Activated naive CD4-positive, alpha-beta T cell treated with anti-CD3 and anti-CD28 coated beads for 36 hours (primary cell): ENCODE data around the gene TAS2R39. TPM values are rescaled to one million over a fixed set of nuclear protein-coding genes. Genes with fewer than 3 reads are reported as not detected.

Experiments used
- CTCF ChIA-PET: fragments of 350-600 bp; sonication (Branson Sonifier 250); formaldehyde crosslinking; loops from one replicate; lab custom pipeline; 2021; ENCODE audit warnings: antibody characterized with exemption; lab: Charles Lee
- DNase-seq: peaks from one replicate; pipeline ENCODE4 v3.0.0-alpha.2; 2020
- H3K27ac Mint-ChIP-seq: one replicate; pipeline ENCODE4 v1.8.0; 2021; ENCODE audit warnings: mild to moderate bottlenecking, mixed read lengths
- H3K27me3 Mint-ChIP-seq: one replicate; pipeline ENCODE4 v1.8.0; 2021; ENCODE audit warnings: low read depth, mixed read lengths
- H3K36me3 Mint-ChIP-seq: one replicate; pipeline ENCODE4 v1.8.0; 2021; ENCODE audit warnings: low read depth, mixed read lengths
- H3K4me1 Mint-ChIP-seq: one replicate; pipeline ENCODE4 v1.8.0; 2021; ENCODE audit warnings: low read depth, mixed read lengths
- H3K4me3 Mint-ChIP-seq: one replicate; pipeline ENCODE4 v1.8.0; 2021; ENCODE audit warnings: mild to moderate bottlenecking, moderate library complexity, mixed read lengths
- H3K9me3 Mint-ChIP-seq: one replicate; pipeline ENCODE4 v1.8.0; 2021; ENCODE audit warnings: mixed read lengths
- intact Hi-C: fragments of 100-400 bp; cut with micrococcal nuclease; formaldehyde crosslinking; loops from one replicate; pipeline ENCODE4 v1.15.1; 2023
- total RNA-seq, 2 experiments: library from RNA; stranded (reverse); gene quantifications; one replicate each; pipeline ENCODE4 v1.2.3, GENCODE V29; 2021

TAS2R39 gene
- total RNA-seq, 2 experiments from 2014 or later: not detected

GRCh38 chr7:143217806-143218205, 34.6 kb downstream of the TAS2R39 start:
- no peak overlapping the region for H3K4me3 Mint-ChIP-seq
- peaks cover 8% of the 10 kb centered on the region for H3K27me3 Mint-ChIP-seq
- CTCF ChIA-PET: interaction anchor here (8.5 kb wide), 1 partner anchor 209 kb away, joined by 329 read pairs; no protein-coding TSS in a partner anchor
- no peaks in the 10 kb centered on the region for H3K36me3 Mint-ChIP-seq
- H3K9me3 Mint-ChIP-seq: no peaks in the 10 kb centered on the region
- intact Hi-C loops: loop anchor here (5.0 to 10.0 kb wide), 5 partner anchors 616 to 1243 kb away; partner anchors contain the start of gene TAS2R38
- no peak overlapping the region for H3K27ac Mint-ChIP-seq
- H3K4me1 Mint-ChIP-seq: no peaks in the 10 kb centered on the region
- no peak for DNase-seq

GRCh38 chr7:143221286-143221685, 38.1 kb downstream of the TAS2R39 start:
- Mint-ChIP-seq H3K36me3 (no peaks in the 10 kb centered on the region), H3K27me3 (peaks cover 8% of the 10 kb centered on the region), H3K4me1 (no peaks in the 10 kb centered on the region), H3K27ac (no peak overlapping the region), H3K4me3 (no peak overlapping the region), H3K9me3 (no peaks in the 10 kb centered on the region)
- DNase-seq: no peak
- intact Hi-C loops: no loop called here
- CTCF ChIA-PET: interaction anchor here (0.7 to 8.5 kb wide), 4 partner anchors 128 to 213 kb away, joined by 3 to 329 read pairs (median 3); no protein-coding TSS in a partner anchor

GRCh38 chr7:143221737-143222136, 38.5 kb downstream of the TAS2R39 start, which contains the start of gene TAS2R40:
Gene TAS2R40, plus strand, starts transcription at chr7:143222037. Its CDS starts 42 bp downstream, at chr7:143222079.
- Mint-ChIP-seq H3K36me3 (no peaks in the 10 kb centered on the region), H3K4me1 (no peaks in the 10 kb centered on the region), H3K9me3 (no peaks in the 10 kb centered on the region), H3K4me3 (no peak within 1 kb of the TSS), H3K27me3 (peaks cover 8% of the 10 kb centered on the region), H3K27ac (no peak within 1 kb of the TSS)
- DNase-seq: no peak
- intact Hi-C loops: no loop called here
- CTCF ChIA-PET: interaction anchor here (0.6 to 8.5 kb wide), 5 partner anchors 17 to 213 kb away, joined by 3 to 329 read pairs (median 3); no protein-coding TSS in a partner anchor

GRCh38 chr7:143222782-143223181, 39.6 kb downstream of the TAS2R39 start:
- Mint-ChIP-seq H3K4me3 (no peak overlapping the region), H3K4me1 (no peaks in the 10 kb centered on the region), H3K27ac (no peak overlapping the region), H3K36me3 (no peaks in the 10 kb centered on the region), H3K9me3 (no peaks in the 10 kb centered on the region), H3K27me3 (peaks cover 8% of the 10 kb centered on the region)
- DNase-seq: no peak
- CTCF ChIA-PET: interaction anchor here (0.6 to 2.4 kb wide), 2 partner anchors 8 to 18 kb away, joined by 3 to 8 read pairs; no protein-coding TSS in a partner anchor
- intact Hi-C loops: no loop called here

- H3K9me3 Mint-ChIP-seq: no peaks in the 10 kb centered on the region
- H3K27me3 Mint-ChIP-seq: peaks cover 8% of the 10 kb centered on the region
- CTCF ChIA-PET: interaction anchor here (0.6 to 2.4 kb wide), 5 partner anchors 9 to 221 kb away, joined by 3 to 8 read pairs (median 5); no protein-coding TSS in a partner anchor
- no peak overlapping the region for H3K4me3 Mint-ChIP-seq
- no peaks in the 10 kb centered on the region for H3K4me1 Mint-ChIP-seq
- intact Hi-C loops: no loop called here
- DNase-seq: no peak
- no peak overlapping the region for H3K27ac Mint-ChIP-seq
- H3K36me3 Mint-ChIP-seq: no peaks in the 10 kb centered on the region
These were observed 40.6 kb downstream of the TAS2R39 start for GRCh38 chr7:143223784-143224183.

GRCh38 chr7:143225047-143225446, 41.8 kb downstream of the TAS2R39 start:
- H3K27me3 Mint-ChIP-seq: peaks cover 8% of the 10 kb centered on the region
- H3K9me3 Mint-ChIP-seq: no peaks in the 10 kb centered on the region
- CTCF ChIA-PET: no interaction called here
- H3K4me3 Mint-ChIP-seq: no peak overlapping the region
- no peaks in the 10 kb centered on the region for H3K4me1 Mint-ChIP-seq
- DNase-seq: no peak
- no peaks in the 10 kb centered on the region for H3K36me3 Mint-ChIP-seq
- no peak overlapping the region for H3K27ac Mint-ChIP-seq
- intact Hi-C loops: no loop called here

- no peak overlapping the region for H3K4me3 Mint-ChIP-seq
- no peaks in the 10 kb centered on the region for H3K4me1 Mint-ChIP-seq
- no peaks in the 10 kb centered on the region for H3K9me3 Mint-ChIP-seq
- DNase-seq: no peak
- no peaks in the 10 kb centered on the region for H3K36me3 Mint-ChIP-seq
- no peak overlapping the region for H3K27ac Mint-ChIP-seq
- CTCF ChIA-PET: interaction anchor here (1.2 kb wide), 1 partner anchor 13 kb away, joined by 3 read pairs; no protein-coding TSS in a partner anchor
- intact Hi-C loops: no loop called here
- H3K27me3 Mint-ChIP-seq: peaks cover under 1% of the 10 kb centered on the region
These were observed 44.6 kb downstream of the TAS2R39 start for GRCh38 chr7:143227806-143228205.

- no peaks in the 10 kb centered on the region for H3K27me3 Mint-ChIP-seq
- intact Hi-C loops: no loop called here
- no peak for DNase-seq
- no peaks in the 10 kb centered on the region for H3K36me3 Mint-ChIP-seq
- H3K4me1 Mint-ChIP-seq: no peaks in the 10 kb centered on the region
- CTCF ChIA-PET: no interaction called here
- no peaks in the 10 kb centered on the region for H3K9me3 Mint-ChIP-seq
- H3K4me3 Mint-ChIP-seq: no peak overlapping the region
- no peak overlapping the region for H3K27ac Mint-ChIP-seq
These were observed 46.0 kb downstream of the TAS2R39 start for GRCh38 chr7:143229054-143229790.

- CTCF ChIA-PET: interaction anchor here (1.6 kb wide), 1 partner anchor 225 kb away, joined by 3 read pairs; no protein-coding TSS in a partner anchor
These were observed 47.6 kb downstream of the TAS2R39 start for GRCh38 chr7:143230602-143231457.

More at GRCh38 chr7:143230602-143231457, 47.6 kb downstream of the TAS2R39 start:
- Mint-ChIP-seq H3K4me1 (no peaks in the 10 kb centered on the region), H3K27me3 (peaks cover 2% of the 10 kb centered on the region), H3K36me3 (no peaks in the 10 kb centered on the region), H3K4me3 (no peak overlapping the region), H3K9me3 (peaks cover 3% of the 10 kb centered on the region), H3K27ac (no peak overlapping the region)
- DNase-seq: no peak
- intact Hi-C loops: no loop called here

Other genes starting within 250 kb of the TAS2R39 start
- not detected for gene TRPV5, start 249.7 kb upstream of the TAS2R39 start, total RNA-seq
- not detected for gene LLCFC1, start 243.9 kb upstream of the TAS2R39 start, total RNA-seq
- gene KEL, start 221.1 kb upstream of the TAS2R39 start, total RNA-seq: under 1 TPM; 0.52 to 0.83 TPM
- not detected for gene OR9A2, start 156.3 kb upstream of the TAS2R39 start, total RNA-seq
- not detected for gene OR6V1, start 131.1 kb upstream of the TAS2R39 start, total RNA-seq
- not detected for gene PIP, start 51.3 kb upstream of the TAS2R39 start, total RNA-seq
- gene TAS2R40, start 38.6 kb downstream of the TAS2R39 start, total RNA-seq: not detected
- gene GSTK1, start 80.0 kb downstream of the TAS2R39 start, total RNA-seq: 100 to 1,000 TPM; 186 to 187 TPM
- gene TMEM139, start 101.5 kb downstream of the TAS2R39 start, total RNA-seq: under 1 TPM; 0.64 to 0.74 TPM
- gene CASP2, start 104.9 kb downstream of the TAS2R39 start, total RNA-seq: 100 to 1,000 TPM; 116 to 124 TPM
- not detected for gene CLCN1, start 132.7 kb downstream of the TAS2R39 start, total RNA-seq
- gene FAM131B, start 179.3 kb downstream of the TAS2R39 start, total RNA-seq: 1 to 10 TPM; 1.5 to 1.7 TPM
- gene ZYX, start 197.9 kb downstream of the TAS2R39 start, total RNA-seq: 10 to 100 TPM; 75.1 to 81.5 TPM
- gene EPHA1, start 225.4 kb downstream of the TAS2R39 start, total RNA-seq: 1 to 10 TPM; 1.0 to 1.3 TPM